OCI-LY3 (cell line): ENCODE data around the gene ISG15.
A peak's percentile ranks its signal among the peaks of the same experiment; 100 is the strongest.

Source experiments
- H2AFZ ChIP-seq: fragments of 200-600, 300-600 bp; shearing (Covaris generic); 2 replicates; pipeline ENCODE4 v1.6.0; 2014; ENCODE audit warnings: antibody characterized with exemption, low read depth, low read length
- H3K27ac ChIP-seq: fragments of 200-600, 300-600 bp; sonication (generic); 2 replicates; pipeline ENCODE4 v1.5.1; 2014; ENCODE audit warnings: mild to moderate bottlenecking, low read length, moderate library complexity, mixed read lengths
- H3K27me3 ChIP-seq: fragments of 200-600, 300-600 bp; sonication (generic); 2 replicates; pipeline ENCODE4 v1.6.1; 2014; ENCODE audit warnings: low read depth, low read length, mixed read lengths
- H3K36me3 ChIP-seq: fragments of 200-600, 300-600 bp; sonication (generic); replicated peaks from 2 replicates; pipeline ENCODE3; 2014; ENCODE audit warnings: low read depth, low read length, mixed read lengths
- H3K4me1 ChIP-seq: fragments of 300-600, 200-600 bp; sonication (generic); 2 replicates; pipeline ENCODE4 v1.6.1; 2014; ENCODE audit warnings: low read length, mixed read lengths
- H3K4me2 ChIP-seq: fragments of 200-600, 300-600 bp; sonication (generic); 2 replicates; pipeline ENCODE4 v1.6.1; 2014; ENCODE audit warnings: low read length, mixed read lengths
- H3K4me3 ChIP-seq: fragments of 300-600, 200-600 bp; sonication (generic); 2 replicates; pipeline ENCODE4 v1.5.1; 2014; ENCODE audit warnings: antibody characterized with exemption, mild to moderate bottlenecking, low read length, moderate library complexity
- H3K79me2 ChIP-seq: fragments of 300-600, 200-600 bp; shearing (Covaris generic); 2 replicates; pipeline ENCODE4 v1.6.1; 2014; ENCODE audit warnings: mild to moderate bottlenecking, low read length, mixed read lengths
- H3K9ac ChIP-seq: fragments of 300-600, 200-600 bp; shearing (Covaris generic); 2 replicates; pipeline ENCODE4 v1.6.0; 2014; ENCODE audit warnings: mild to moderate bottlenecking, low read length, moderate library complexity
- H3K9me3 ChIP-seq: fragments of 200-600, 300-600 bp; shearing (Covaris generic); 2 replicates; pipeline ENCODE4 v1.6.1; 2014; ENCODE audit warnings: low read length, mixed read lengths; ENCODE audit not compliant: insufficient read depth
- H4K20me1 ChIP-seq: fragments of 200-600, 300-600 bp; sonication (generic); 2 replicates; pipeline ENCODE4 v1.6.1; 2016; ENCODE audit warnings: low read length, mixed read lengths; ENCODE audit not compliant: insufficient read depth
- EZH2phosphoT487 ChIP-seq: fragments of 200-600 bp; shearing (Covaris generic); IDR thresholded peaks from 2 replicates; pipeline ENCODE4 v1.6.1; 2018; ENCODE audit warnings: antibody characterized with exemption, mixed run types, low read depth
- TF ChIP-seq, protein P1 (sequence below): fragments of 200-600, 300-600 bp; sonication (generic); IDR thresholded peaks from 2 replicates; pipeline ENCODE4 v1.5.1; 2014; ENCODE audit warnings: antibody characterized with exemption, low read length, low read depth

The ISG15 gene

DNA sequence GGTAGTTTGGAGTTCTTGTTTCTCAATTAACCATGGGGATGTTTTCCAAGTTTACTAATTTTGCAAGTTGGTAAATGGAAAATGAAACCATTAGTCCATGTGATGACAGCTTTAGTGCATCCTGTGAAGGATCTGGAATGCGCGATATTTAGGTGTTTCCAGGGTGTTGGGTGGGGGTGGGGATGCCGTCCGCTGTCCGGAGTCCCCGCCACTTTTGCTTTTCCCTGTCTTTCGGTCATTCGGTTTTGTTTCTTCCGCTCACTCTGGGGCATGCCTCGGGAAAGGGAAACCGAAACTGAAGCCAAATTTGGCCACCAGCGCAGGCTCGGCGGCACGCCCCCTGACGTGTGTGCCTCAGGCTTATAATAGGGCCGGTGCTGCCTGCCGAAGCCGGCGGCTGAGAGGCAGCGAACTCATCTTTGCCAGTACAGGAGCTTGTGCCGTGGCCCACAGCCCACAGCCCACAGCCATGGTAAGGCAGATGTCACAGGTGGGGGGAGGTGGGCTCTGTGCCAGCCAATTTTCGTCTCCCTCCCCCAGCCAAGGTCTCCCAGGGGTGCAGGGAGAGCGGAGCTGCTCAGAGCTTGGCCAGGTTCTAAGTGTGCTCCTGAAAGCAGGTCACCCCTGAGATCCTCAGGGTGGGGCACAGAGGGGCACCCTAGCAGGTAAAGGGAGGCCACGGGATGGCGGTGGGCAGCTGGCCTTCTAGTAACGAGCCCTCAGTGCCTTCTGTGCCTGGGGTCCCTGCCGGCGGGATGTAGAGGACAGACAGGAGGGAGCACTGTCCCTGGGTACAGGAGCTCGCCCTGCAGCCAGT lies at the start of gene ISG15:
Gene ISG15, plus strand, starts transcription at position 393 of the 817 bp plus-strand sequence. Its CDS starts 77 bp downstream, at position 470.
- TF ChIP-seq, protein P1, sequence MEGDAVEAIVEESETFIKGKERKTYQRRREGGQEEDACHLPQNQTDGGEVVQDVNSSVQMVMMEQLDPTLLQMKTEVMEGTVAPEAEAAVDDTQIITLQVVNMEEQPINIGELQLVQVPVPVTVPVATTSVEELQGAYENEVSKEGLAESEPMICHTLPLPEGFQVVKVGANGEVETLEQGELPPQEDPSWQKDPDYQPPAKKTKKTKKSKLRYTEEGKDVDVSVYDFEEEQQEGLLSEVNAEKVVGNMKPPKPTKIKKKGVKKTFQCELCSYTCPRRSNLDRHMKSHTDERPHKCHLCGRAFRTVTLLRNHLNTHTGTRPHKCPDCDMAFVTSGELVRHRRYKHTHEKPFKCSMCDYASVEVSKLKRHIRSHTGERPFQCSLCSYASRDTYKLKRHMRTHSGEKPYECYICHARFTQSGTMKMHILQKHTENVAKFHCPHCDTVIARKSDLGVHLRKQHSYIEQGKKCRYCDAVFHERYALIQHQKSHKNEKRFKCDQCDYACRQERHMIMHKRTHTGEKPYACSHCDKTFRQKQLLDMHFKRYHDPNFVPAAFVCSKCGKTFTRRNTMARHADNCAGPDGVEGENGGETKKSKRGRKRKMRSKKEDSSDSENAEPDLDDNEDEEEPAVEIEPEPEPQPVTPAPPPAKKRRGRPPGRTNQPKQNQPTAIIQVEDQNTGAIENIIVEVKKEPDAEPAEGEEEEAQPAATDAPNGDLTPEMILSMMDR: no peak
- TF ChIP-seq EZH2phosphoT487: no peak
- Histone ChIP-seq H3K4me1 (peaks cover 12% of the 10 kb centered on the region; the same call in 1 of the 2 replicates), H4K20me1 (no peaks in the 10 kb centered on the region), H3K79me2 (no peaks in the 10 kb centered on the region), H3K9ac (peak within 1 kb of the TSS; percentile 80), H3K27me3 (no peaks in the 10 kb centered on the region), H3K36me3 (no peaks in the 10 kb centered on the region), H3K4me2 (peak within 1 kb of the TSS; percentile 91), H3K4me3 (peak within 1 kb of the TSS; percentile 92), H3K9me3 (no peaks in the 10 kb centered on the region), H2AFZ (peak within 1 kb of the TSS; percentile 98), H3K27ac (peak within 1 kb of the TSS; percentile 55)

DNA sequence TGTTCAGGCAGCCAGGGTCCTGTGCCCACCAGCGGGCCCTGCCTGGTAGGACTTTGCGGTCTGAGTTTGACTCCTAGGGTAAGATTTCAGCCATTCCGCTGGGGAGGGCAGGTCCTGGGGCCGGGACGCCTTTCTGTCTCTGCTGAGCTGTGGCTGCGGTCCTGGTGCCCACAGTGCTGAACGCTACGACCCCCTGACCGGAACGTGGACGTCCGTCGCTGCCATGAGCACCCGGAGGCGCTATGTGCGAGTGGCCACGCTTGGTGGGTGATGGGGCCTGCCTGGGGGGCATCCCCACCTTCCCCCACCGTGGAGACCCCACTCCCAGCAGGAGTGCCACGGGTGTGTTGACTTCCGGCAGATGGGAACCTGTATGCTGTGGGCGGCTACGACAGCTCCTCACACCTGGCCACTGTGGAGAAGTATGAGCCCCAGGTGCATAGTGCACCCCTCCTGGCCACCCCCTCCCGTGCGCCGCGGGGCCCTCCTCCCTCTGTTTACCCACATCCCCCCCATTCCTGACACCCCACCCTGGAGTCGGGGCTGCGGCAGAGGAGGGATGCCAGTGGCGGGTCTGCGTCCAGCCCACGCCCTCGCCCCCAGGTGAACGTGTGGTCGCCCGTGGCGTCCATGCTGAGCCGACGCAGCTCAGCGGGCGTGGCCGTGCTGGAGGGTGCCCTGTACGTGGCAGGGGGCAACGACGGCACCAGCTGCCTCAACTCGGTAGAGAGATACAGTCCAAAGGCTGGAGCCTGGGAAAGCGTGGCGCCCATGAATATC lies 49.4 kb upstream of the ISG15 start:
- Histone ChIP-seq H3K27ac (no peak overlapping the region), H3K9me3 (no peaks in the 10 kb centered on the region), H3K4me3 (no peak overlapping the region), H3K4me1 (peaks cover 12% of the 10 kb centered on the region; the same call in 1 of the 2 replicates), H4K20me1 (no peaks in the 10 kb centered on the region), H3K9ac (no peak overlapping the region), H3K79me2 (peaks cover 2% of the 10 kb centered on the region), H3K27me3 (no peaks in the 10 kb centered on the region), H3K4me2 (no peak overlapping the region), H3K36me3 (no peaks in the 10 kb centered on the region), H2AFZ (no peak overlapping the region)
- TF ChIP-seq, protein P1: no peak
- TF ChIP-seq EZH2phosphoT487: no peak

DNA sequence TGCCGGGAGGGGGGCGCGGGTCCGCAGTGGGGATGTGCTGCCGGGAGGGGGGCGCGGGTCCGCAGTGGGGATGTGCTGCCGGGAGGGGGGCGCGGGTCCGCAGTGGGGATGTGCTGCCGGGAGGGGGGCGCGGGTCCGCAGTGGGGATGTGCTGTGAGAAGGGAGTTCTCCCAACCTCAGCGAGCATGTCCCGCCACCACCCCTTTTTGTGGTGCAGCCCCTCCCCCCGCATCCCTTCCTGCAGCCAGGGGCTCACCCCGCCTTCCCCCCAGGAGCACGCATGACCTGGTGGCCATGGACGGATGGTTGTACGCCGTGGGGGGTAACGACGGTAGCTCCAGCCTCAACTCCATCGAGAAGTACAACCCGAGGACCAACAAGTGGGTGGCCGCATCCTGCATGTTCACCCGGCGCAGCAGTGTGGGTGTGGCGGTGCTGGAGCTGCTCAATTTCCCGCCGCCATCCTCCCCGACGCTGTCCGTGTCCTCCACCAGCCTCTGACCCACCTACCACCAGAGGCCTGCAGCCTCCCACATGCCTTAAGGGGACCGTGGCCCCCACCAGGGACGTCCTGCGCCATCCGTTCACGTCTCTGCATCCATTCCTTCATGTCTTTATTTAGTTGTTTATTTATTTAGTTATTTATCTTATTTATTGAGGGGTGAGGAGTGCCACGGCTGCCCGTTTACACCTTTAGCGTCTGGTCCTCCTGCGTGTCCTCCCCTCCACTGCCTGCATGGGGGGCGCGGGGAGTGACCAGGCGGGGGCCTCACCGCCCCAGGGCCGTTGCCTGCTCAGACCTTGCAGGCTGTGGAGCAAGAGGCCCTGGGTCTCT lies 48.4 kb upstream of the ISG15 start:
- Histone ChIP-seq H3K4me1 (peaks cover 9% of the 10 kb centered on the region; the same call in 1 of the 2 replicates), H3K27ac (no peak overlapping the region), H2AFZ (no peak overlapping the region), H3K4me2 (no peak overlapping the region), H3K4me3 (no peak overlapping the region), H3K9ac (no peak overlapping the region), H3K79me2 (no peaks in the 10 kb centered on the region; the same call in 1 of the 2 replicates), H4K20me1 (no peaks in the 10 kb centered on the region), H3K9me3 (no peaks in the 10 kb centered on the region), H3K27me3 (no peaks in the 10 kb centered on the region), H3K36me3 (no peaks in the 10 kb centered on the region)
- TF ChIP-seq, protein P1: no peak
- TF ChIP-seq EZH2phosphoT487: no peak
